ENCODE data around the gene APOC4. TPM values are rescaled to one million over a fixed set of nuclear protein-coding genes. Genes with fewer than 3 reads are reported as not detected.

APOC4 gene
- total RNA-seq, 1 donor = not detected

- Histone ChIP-seq H3K9me3 (ENCODE audit: low read depth, low read length) (no peaks in the 10 kb centered on the region), H3K4me1 (ENCODE audit: insufficient read depth, low read length) (no peaks in the 10 kb centered on the region), H3K4me3 (ENCODE audit: low read length) (no peak overlapping the region), H3K27me3 (ENCODE audit: insufficient read depth, low read length) (no peaks in the 10 kb centered on the region)
Measured at GRCh38 chr19:44992336-44993163, 50.5 kb downstream of the APOC4 start.

- H3K4me3 ChIP-seq (ENCODE audit: low read length) = no peak overlapping the region
- no peaks in the 10 kb centered on the region for H3K27me3 ChIP-seq (ENCODE audit: insufficient read depth, low read length)
- no peaks in the 10 kb centered on the region for H3K4me1 ChIP-seq (ENCODE audit: insufficient read depth, low read length)
- H3K9me3 ChIP-seq (ENCODE audit: low read depth, low read length) = no peaks in the 10 kb centered on the region
Measured at GRCh38 chr19:44993526-44993925, 51.5 kb downstream of the APOC4 start.

- Histone ChIP-seq H3K27me3 (ENCODE audit: insufficient read depth, low read length) (no peaks in the 10 kb centered on the region), H3K4me3 (ENCODE audit: low read length) (no peak overlapping the region), H3K4me1 (ENCODE audit: insufficient read depth, low read length) (no peaks in the 10 kb centered on the region), H3K9me3 (ENCODE audit: low read depth, low read length) (no peaks in the 10 kb centered on the region)
Measured at GRCh38 chr19:44993926-44994537, 52.0 kb downstream of the APOC4 start.

Other genes with a start within 250 kb of the APOC4 start
- gene CEACAM16, start 243.1 kb upstream of the APOC4 start, total RNA-seq = not detected
- gene BCL3, start 193.5 kb upstream of the APOC4 start, total RNA-seq = 33.0 TPM
- gene CBLC, start 164.3 kb upstream of the APOC4 start, total RNA-seq = not detected
- gene BCAM, start 133.1 kb upstream of the APOC4 start, total RNA-seq = not detected
- 22.1 TPM for gene NECTIN2, start 95.9 kb upstream of the APOC4 start, total RNA-seq
- 23.4 TPM for gene TOMM40, start 51.0 kb upstream of the APOC4 start, total RNA-seq
- 0.94 TPM for gene APOE, start 36.4 kb upstream of the APOC4 start, total RNA-seq
- gene APOC1, start 27.6 kb upstream of the APOC4 start, total RNA-seq = not detected
- not detected for gene APOC2, start 3.8 kb downstream of the APOC4 start, total RNA-seq
- gene CLPTM1, start 13.1 kb downstream of the APOC4 start, total RNA-seq = 29.1 TPM
- gene RELB, start 59.2 kb downstream of the APOC4 start, total RNA-seq = 42.9 TPM
- 49.4 TPM for gene CLASRP, start 96.8 kb downstream of the APOC4 start, total RNA-seq
- 1.2 TPM for gene ZNF296, start 134.2 kb downstream of the APOC4 start, total RNA-seq
- gene GEMIN7, start 137.0 kb downstream of the APOC4 start, total RNA-seq = 4.1 TPM
- gene PPP1R37, start 150.9 kb downstream of the APOC4 start, total RNA-seq = 14.0 TPM
- gene NKPD1, start 218.7 kb downstream of the APOC4 start, total RNA-seq = 0.84 TPM
- 30.9 TPM for gene TRAPPC6A, start 236.0 kb downstream of the APOC4 start, total RNA-seq
- gene BLOC1S3, start 236.5 kb downstream of the APOC4 start, total RNA-seq = 7.3 TPM

All from mononuclear cell (primary cell).